SK-N-MC (cell line): ENCODE data around the gene NCAM2.

Experiments
- DNase-seq: peaks from one replicate; pipeline ENCODE4 v3.0.0-alpha.2; 2011; ENCODE audit warnings: low read depth, low spot score
- H3K27ac ChIP-seq: fragments of 200-600 bp; sonication (generic); 2 replicates; pipeline ENCODE4 v1.5.1; 2016; ENCODE audit warnings: mixed run types
- H3K36me3 ChIP-seq: fragments of 200-600 bp; sonication (generic); 2 replicates; pipeline ENCODE4 v1.6.1; 2017; ENCODE audit warnings: antibody characterized with exemption, low read length, mixed read lengths; ENCODE audit not compliant: insufficient read depth
- H3K4me3 ChIP-seq: fragments of 200-600 bp; sonication (generic); 2 replicates; pipeline ENCODE4 v1.5.1; 2016
- H3K9ac ChIP-seq: fragments of 200-600 bp; sonication (generic); 2 replicates; pipeline ENCODE4 v1.8.0; 2017; ENCODE audit warnings: mixed run types, mixed read lengths; ENCODE audit not compliant: insufficient read length
- H3K9me3 ChIP-seq: fragments of 200-600 bp; sonication (generic); 2 replicates; pipeline ENCODE4 v1.6.1; 2017; ENCODE audit warnings: low read depth, mild to moderate bottlenecking, antibody characterized with exemption, low read length, moderate library complexity, mixed read lengths
- EZH2 ChIP-seq: fragments of 200-600 bp; sonication (generic); IDR thresholded peaks from one replicate; pipeline ENCODE4 v1.6.1; 2017; ENCODE audit warnings: antibody characterized with exemption
- FOXP2 ChIP-seq: optimal IDR thresholded peaks from 2 replicates; pipeline ENCODE3; 2011; ENCODE audit warnings: mild to moderate bottlenecking, moderate library complexity; ENCODE audit not compliant: insufficient read depth; ENCODE audit errors: extremely low read length, control extremely low read depth
- POLR2AphosphoS5 ChIP-seq: IDR thresholded peaks from 2 replicates; pipeline ENCODE4 v1.6.1; 2012; ENCODE audit warnings: mild to moderate bottlenecking, low read depth, low read length, borderline replicate concordance

The NCAM2 gene

DNA sequence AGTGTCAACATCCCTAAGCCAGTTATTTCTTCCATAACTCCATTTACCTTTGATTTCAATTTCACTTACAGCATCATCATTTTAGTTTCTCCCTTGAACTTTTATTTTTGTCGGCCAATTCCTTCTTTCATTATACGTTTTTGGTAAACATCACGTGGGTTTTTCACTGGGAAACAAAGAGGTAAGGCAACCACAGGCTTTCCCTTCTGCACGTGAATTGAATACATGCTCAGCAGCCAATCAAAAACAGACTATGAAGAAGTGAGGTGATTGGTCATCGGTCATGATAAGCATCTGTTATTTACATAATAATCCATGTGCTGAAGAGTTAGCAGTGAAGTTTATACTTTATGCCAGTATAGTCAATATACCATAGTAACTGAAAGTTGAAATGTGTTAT, 98.7 kb downstream of the NCAM2 start:
- TF ChIP-seq POLR2AphosphoS5 (no peak), FOXP2 (no peak), EZH2 (no peak)
- Histone ChIP-seq H3K36me3 (no peaks in the 10 kb centered on the region), H3K4me3 (no peak overlapping the region), H3K27ac (no peak overlapping the region), H3K9ac (no peak overlapping the region), H3K9me3 (no peaks in the 10 kb centered on the region)
- no peak for DNase-seq

- H3K9me3 ChIP-seq: no peaks in the 10 kb centered on the region
- TF ChIP-seq POLR2AphosphoS5: no peak
- no peak for TF ChIP-seq EZH2
- no peak for TF ChIP-seq FOXP2
- H3K36me3 ChIP-seq: no peaks in the 10 kb centered on the region
- no peak overlapping the region for H3K4me3 ChIP-seq
- DNase-seq: no peak
- no peak overlapping the region for H3K9ac ChIP-seq
- no peak overlapping the region for H3K27ac ChIP-seq
Observed at GRCh38 chr21:21097466-21097865, 99.3 kb downstream of the NCAM2 start.

- H3K9ac ChIP-seq: no peak overlapping the region
- H3K27ac ChIP-seq: no peak overlapping the region
- H3K9me3 ChIP-seq: no peaks in the 10 kb centered on the region
- no peak for DNase-seq
- no peak for TF ChIP-seq EZH2
- no peak for TF ChIP-seq POLR2AphosphoS5
- TF ChIP-seq FOXP2: no peak
- H3K4me3 ChIP-seq: no peak overlapping the region
- no peaks in the 10 kb centered on the region for H3K36me3 ChIP-seq
Observed at GRCh38 chr21:21101911-21102310, 103.7 kb downstream of the NCAM2 start.

DNA sequence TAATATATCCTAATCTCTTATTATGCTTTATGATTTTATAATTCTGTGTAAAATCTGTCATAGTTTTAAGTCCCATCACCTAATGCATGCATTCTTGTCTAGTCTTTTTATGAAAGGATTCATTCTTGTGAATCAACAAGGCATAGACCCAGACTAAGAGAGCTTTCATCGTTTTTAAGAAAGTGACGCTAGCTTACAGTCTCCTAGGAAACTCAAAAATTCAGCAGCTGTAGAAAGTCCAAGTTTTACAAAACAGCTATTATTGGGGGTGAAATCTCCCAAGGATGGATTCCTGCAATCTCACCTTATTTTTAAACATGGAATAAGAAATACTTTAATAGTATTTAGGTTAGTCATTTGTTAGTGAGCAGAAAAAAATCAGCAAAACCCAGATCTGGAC, 104.7 kb downstream of the NCAM2 start:
- TF ChIP-seq POLR2AphosphoS5 (no peak), EZH2 (no peak), FOXP2 (no peak)
- Histone ChIP-seq H3K27ac (no peak overlapping the region), H3K4me3 (no peak overlapping the region), H3K9ac (no peak overlapping the region), H3K36me3 (no peaks in the 10 kb centered on the region), H3K9me3 (no peaks in the 10 kb centered on the region)
- DNase-seq: no peak

- TF ChIP-seq FOXP2 (no peak), EZH2 (no peak), POLR2AphosphoS5 (no peak)
- no peak overlapping the region for H3K27ac ChIP-seq
- H3K4me3 ChIP-seq: no peak overlapping the region
- H3K9ac ChIP-seq: no peak overlapping the region
- H3K36me3 ChIP-seq: no peaks in the 10 kb centered on the region
- DNase-seq: no peak
- H3K9me3 ChIP-seq: no peaks in the 10 kb centered on the region
Observed at GRCh38 chr21:21103692-21104091, 105.5 kb downstream of the NCAM2 start.

DNA sequence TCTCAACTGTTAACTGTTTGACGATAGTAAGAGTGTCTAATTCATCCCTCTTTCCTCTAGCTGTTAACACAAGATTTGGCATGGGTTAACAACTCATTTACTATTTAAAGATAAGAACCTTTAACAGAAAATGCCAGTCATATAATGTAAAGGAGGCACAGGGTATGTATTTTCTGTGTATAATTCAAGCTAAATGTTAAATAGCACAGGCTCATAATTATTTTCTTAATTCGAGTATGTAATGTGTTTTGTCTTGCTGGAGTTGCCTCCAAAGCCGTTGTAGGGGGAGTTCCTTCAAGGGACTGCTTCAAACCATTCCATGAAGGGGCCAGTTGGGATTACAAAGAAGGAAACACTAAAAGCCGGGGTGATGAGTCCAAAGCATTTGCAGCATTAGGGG, 111.5 kb downstream of the NCAM2 start:
- H3K27ac ChIP-seq: no peak overlapping the region
- no peak overlapping the region for H3K9ac ChIP-seq
- TF ChIP-seq POLR2AphosphoS5 (no peak), EZH2 (no peak), FOXP2 (no peak)
- no peak for DNase-seq
- no peaks in the 10 kb centered on the region for H3K36me3 ChIP-seq
- H3K9me3 ChIP-seq: no peaks in the 10 kb centered on the region
- no peak overlapping the region for H3K4me3 ChIP-seq

DNA sequence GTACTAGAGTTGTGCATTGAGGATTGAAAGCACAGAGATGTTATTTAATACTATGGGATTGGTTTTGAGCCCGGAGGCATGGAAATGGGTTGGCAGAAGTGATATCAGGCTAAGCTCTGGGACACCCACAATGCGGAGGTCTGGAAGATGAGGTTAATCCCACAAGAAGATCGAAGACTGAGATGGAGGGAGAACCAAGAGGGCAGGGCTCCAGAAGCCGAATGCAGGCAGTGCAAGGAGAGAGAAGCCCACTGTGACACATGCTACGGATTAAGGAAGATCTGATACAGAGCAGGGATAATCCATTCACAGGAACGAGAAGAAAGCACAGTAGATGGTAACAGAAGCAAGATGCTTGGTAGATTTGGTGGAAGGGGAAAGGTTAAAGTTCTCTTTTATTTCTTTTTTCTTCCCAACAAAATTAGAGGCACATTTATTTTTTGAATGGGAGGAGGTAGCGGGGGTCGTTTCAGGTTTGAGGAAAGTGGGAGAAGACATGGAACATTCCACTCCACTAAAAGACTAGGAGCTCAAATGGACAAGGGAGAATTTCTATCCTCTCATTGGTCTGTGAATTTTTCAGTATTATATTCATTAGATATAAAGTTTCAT, 113.2 kb downstream of the NCAM2 start:
- Histone ChIP-seq H3K4me3 (no peak overlapping the region), H3K27ac (no peak overlapping the region), H3K36me3 (no peaks in the 10 kb centered on the region), H3K9me3 (no peaks in the 10 kb centered on the region), H3K9ac (no peak overlapping the region)
- TF ChIP-seq POLR2AphosphoS5 (no peak), EZH2 (no peak), FOXP2 (no peak)
- DNase-seq: no peak

GRCh38 chr21:21114461-21114860, 116.3 kb downstream of the NCAM2 start:
- TF ChIP-seq POLR2AphosphoS5: no peak
- no peak for TF ChIP-seq FOXP2
- no peak for TF ChIP-seq EZH2

DNA sequence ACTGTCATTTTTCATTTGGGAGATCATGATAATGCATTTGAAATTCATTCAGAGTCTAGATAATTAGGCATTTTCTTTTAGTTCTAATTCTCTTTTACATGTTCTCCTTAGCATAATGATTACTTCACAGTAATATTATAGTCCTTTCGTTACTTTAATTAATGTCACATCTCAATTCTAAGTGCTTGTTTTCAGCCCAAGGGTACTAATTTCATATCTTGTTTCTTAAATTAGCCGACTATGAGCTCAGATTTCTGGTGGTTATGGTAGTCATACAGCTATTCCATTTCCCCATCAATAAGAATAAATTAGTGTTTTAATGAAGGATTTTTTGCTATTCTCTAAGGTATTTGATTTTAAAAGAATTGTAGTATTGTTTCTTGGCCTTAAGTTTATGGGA, 120.9 kb downstream of the NCAM2 start:
- H3K9me3 ChIP-seq: no peaks in the 10 kb centered on the region
- H3K36me3 ChIP-seq: no peaks in the 10 kb centered on the region
- no peak overlapping the region for H3K27ac ChIP-seq
- TF ChIP-seq POLR2AphosphoS5: no peak
- TF ChIP-seq EZH2: no peak
- TF ChIP-seq FOXP2: no peak
- DNase-seq: no peak
- no peak overlapping the region for H3K4me3 ChIP-seq
- no peak overlapping the region for H3K9ac ChIP-seq

More at GRCh38 chr21:21114461-21114860, 116.3 kb downstream of the NCAM2 start:
- Histone ChIP-seq H3K27ac (no peak overlapping the region), H3K4me3 (no peak overlapping the region), H3K9me3 (no peaks in the 10 kb centered on the region), H3K9ac (no peak overlapping the region), H3K36me3 (no peaks in the 10 kb centered on the region)
- no peak for DNase-seq
